Psoas muscle (tissue), 8 donors: ENCODE data around the gene TSPAN31. TPM values are rescaled to one million over a fixed set of nuclear protein-coding genes. Genes with fewer than 3 reads are reported as not detected.

ENCODE experiments used
- ATAC-seq, 4 donors: fragments of 200-7000 bp; cut with Tn5 transposase; one replicate each; pipeline ENCODE4 v1.9.1; 2020; ENCODE audit warnings: moderate library complexity in 3 of 4, mild to moderate bottlenecking in 2 of 4
- DNase-seq, 2 donors: peaks; one replicate each; pipeline ENCODE4 v3.0.0-alpha.2; 2020
- H3K27ac ChIP-seq: fragments of 200-600 bp; one replicate; pipeline ENCODE4 v1.8.0; 2022
- H3K27me3 ChIP-seq, 3 donors: fragments of 200-600 bp in 1 of 3; one replicate each; pipeline versions ENCODE4 v1.6.1 to v1.8.0; 2013 to 2022; ENCODE audit warnings: low read length in 2 of 3, mild to moderate bottlenecking in 2 of 3, moderate library complexity in 1 of 3; ENCODE audit not compliant: insufficient read depth in 3 of 3
- H3K36me3 ChIP-seq, 2 donors: fragments of 200-600 bp in 1 of 2; one replicate each; pipeline versions ENCODE4 v1.6.1 to v1.8.0; 2013 to 2022; ENCODE audit warnings: low read depth in 1 of 2, mild to moderate bottlenecking in 1 of 2, moderate library complexity in 1 of 2; ENCODE audit not compliant: insufficient read depth in 1 of 2
- H3K4me1 ChIP-seq: fragments of 200-600 bp; one replicate; pipeline ENCODE4 v1.8.0; 2022
- H3K4me3 ChIP-seq: fragments of 200-600 bp; one replicate; pipeline ENCODE4 v1.8.0; 2022; ENCODE audit warnings: mild to moderate bottlenecking
- H3K9me3 ChIP-seq: fragments of 200-600 bp; one replicate; pipeline ENCODE4 v1.8.0; 2022
- CTCF ChIP-seq: fragments of 200-600 bp; IDR thresholded peaks from one replicate; pipeline ENCODE4 v1.8.0; 2022; ENCODE audit warnings: antibody characterized with exemption
- WGBS, 3 donors: extraction: QIAGEN DNeasy Blood & Tissue Kit; methylation state at CpG; one replicate each; pipeline versions ENCODE4 v1.1.6 to v1.1.7; 2013; 5-methylcytosine and 5-hydroxymethylcytosine counted together
- intact Hi-C, 2 donors: fragments of 100-400 bp; cut with DNase I; formaldehyde crosslinking; loops; one replicate each; pipeline versions ENCODE4 v1.11.0 to v1.14.2; 2022
- polyA plus RNA-seq, 3 donors: library from polyadenylated mRNA; stranded (reverse); fragments of 200-250 nt; gene quantifications; one replicate each; pipeline ENCODE4 v1.2.3, GENCODE V29; 2013
- total RNA-seq, 4 donors: library from RNA; stranded (reverse); fragmentation: NEBNext Ultra II Directional in 2 of 4; extraction: Animal tissue kit (Norgen Biotek cat#: 25700) in 2 of 4; gene quantifications; one replicate each; pipeline versions ENCODE4 v1.2.1 to v1.2.4, GENCODE V29; 2021 to 2023
- donor health status: healthy with polysubstance abuse.
- donor health status: DM: no; HTN: no; CAD: no; lungs with moderate emphysema.
- donor health status: Bipolar disorder and iron deficiency.
- donor health status: healthy.
- donor health status: DM: yes; HTN: yes; CAD: no.
- donor health status: DM: no; HTN: no; CAD: no.
- donor health status: DM: no; HTN: no; CAD: no.
- donor health status: DM: yes; HTN: yes; CAD: no.

The TSPAN31 gene
- total and polyA plus RNA-seq, 7 donors = 14.6 to 31.2 (median 20.6) TPM

GRCh38 chr12:57725851-57726150 is 19.0 kb upstream of the TSPAN31 start:
- H3K4me1 ChIP-seq = peaks cover 6% of the 10 kb centered on the region
- intact Hi-C loops = no loop called here
- no peak for TF ChIP-seq CTCF
- peaks cover 0 to 39% (median 17%) of the 10 kb centered on the region in 3 donors for H3K27me3 ChIP-seq
- WGBS, 3 donors = 10 to 18% (median 14%) methylated on average over 10 of the region's 10 CpGs
- no peak overlapping the region for H3K27ac ChIP-seq
- DNase-seq (no peak), ATAC-seq (no peak)
- peaks cover 0 to 10% of the 10 kb centered on the region in 2 donors for H3K36me3 ChIP-seq
- no peaks in the 10 kb centered on the region for H3K9me3 ChIP-seq
- peak overlapping the region; percentile 65 for H3K4me3 ChIP-seq

DNA sequence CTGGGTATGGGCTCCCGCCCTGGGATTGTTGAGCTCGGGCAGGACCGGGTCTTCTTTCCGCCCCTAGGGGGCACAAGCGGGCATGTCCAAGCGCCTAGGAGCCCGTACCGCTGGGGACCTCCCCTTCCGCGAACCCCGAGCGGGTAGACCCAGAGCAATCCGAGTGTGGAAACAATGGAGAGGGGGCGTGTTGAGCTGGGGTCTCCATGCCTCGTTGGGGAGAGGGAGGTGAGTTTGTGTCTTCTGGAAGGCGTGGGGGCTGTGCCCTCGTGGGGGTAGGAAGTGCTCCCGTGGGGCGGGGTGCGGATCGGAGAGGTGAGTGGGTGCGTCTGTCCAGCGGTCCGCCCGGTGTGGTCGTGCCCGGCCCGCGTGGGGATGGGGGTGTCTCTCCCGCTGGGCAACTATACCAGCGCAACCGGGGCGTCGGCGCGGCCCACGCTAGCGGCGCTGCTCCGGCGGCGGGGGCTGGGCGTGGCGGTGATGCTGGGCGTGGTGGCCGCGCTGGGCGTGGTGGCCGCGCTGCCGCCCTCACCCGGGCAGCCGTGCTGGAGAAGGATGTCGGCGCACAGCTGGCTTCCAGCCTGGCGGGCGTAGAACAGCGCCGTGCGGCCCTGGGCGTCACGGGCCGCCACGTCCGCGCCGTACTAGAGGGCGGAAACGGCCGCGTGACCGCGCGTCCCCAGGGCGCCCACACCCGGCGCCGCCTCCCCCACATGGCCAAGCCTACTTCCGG is 18.5 kb upstream of the TSPAN31 start:
- H3K4me3 ChIP-seq = peak overlapping the region; percentile 65
- peaks cover 0 to 6% of the 10 kb centered on the region in 2 donors for H3K36me3 ChIP-seq
- 4 to 10% (median 7%) methylated on average over 46 to 79 of the region's 79 CpGs for WGBS, 3 donors
- peaks cover 6% of the 10 kb centered on the region for H3K4me1 ChIP-seq
- intact Hi-C loops = no loop called here
- peak overlapping the region; percentile 53 for H3K27ac ChIP-seq
- no peaks in the 10 kb centered on the region for H3K9me3 ChIP-seq
- ATAC-seq (peak; percentile 64 to 80 (median 74)), DNase-seq (peak; percentile 81 to 85)
- peak; percentile 52 for TF ChIP-seq CTCF
- H3K27me3 ChIP-seq = peaks cover 0 to 41% (median 17%) of the 10 kb centered on the region in 3 donors

- 13 to 15% (median 15%) methylated on average over 63 to 76 of the region's 76 CpGs for whole genome bisulfite sequencing, 3 donors
- H3K27ac ChIP-seq = peak overlapping the region; percentile 53
Observed at GRCh38 chr12:57726884-57727757, 17.7 kb upstream of the TSPAN31 start.

GRCh38 chr12:57727758-57728395 is 17.0 kb upstream of the TSPAN31 start:
- Histone ChIP-seq H3K9me3 (no peaks in the 10 kb centered on the region), H3K36me3 (no peaks in the 10 kb centered on the region), H3K27me3 (peaks cover 0 to 42% (median 17%) of the 10 kb centered on the region in 3 donors), H3K27ac (no peak overlapping the region), H3K4me1 (peaks cover 6% of the 10 kb centered on the region), H3K4me3 (no peak overlapping the region)
- no peak for TF ChIP-seq CTCF
- WGBS, 3 donors = 47 to 49% (median 47%) methylated on average over 21 of the region's 21 CpGs
- peak in 2 of 4 donors; percentile 10 to 11 for ATAC-seq
- intact Hi-C loops = no loop called here
- DNase-seq = no peak

More at GRCh38 chr12:57726884-57727757, 17.7 kb upstream of the TSPAN31 start:
- no peaks in the 10 kb centered on the region for H3K9me3 ChIP-seq
- intact Hi-C loops = no loop called here
- H3K36me3 ChIP-seq = no peaks in the 10 kb centered on the region
- peak; percentile 53 to 82 for DNase-seq
- H3K4me1 ChIP-seq = peaks cover 6% of the 10 kb centered on the region
- peak; percentile 36 to 63 (median 52) for ATAC-seq
- no peak for TF ChIP-seq CTCF
- H3K27me3 ChIP-seq = peaks cover 0 to 42% (median 17%) of the 10 kb centered on the region in 3 donors
- peak overlapping the region; percentile 65 for H3K4me3 ChIP-seq
